Activated CD4-positive, alpha-beta T cell treated with anti-CD3 and anti-CD28 coated beads for 4 hours (primary cell): ENCODE results near the gene NRROS.
A peak's percentile ranks its signal among the peaks of the same experiment; 100 is the strongest.

Experiments
- DNase-seq, 2 donors: peaks; one replicate each; pipeline ENCODE4 v3.0.0-alpha.2; 2020

NRROS gene

GRCh38 chr3:196651819-196652218 lies 12.3 kb downstream of the NRROS start:
- DNase-seq: no peak

- DNase-seq: no peak
Observed at GRCh38 chr3:196652961-196653795, 13.7 kb downstream of the NRROS start.

GRCh38 chr3:196654006-196654734 lies 14.7 kb downstream of the NRROS start:
- no peak for DNase-seq

DNA sequence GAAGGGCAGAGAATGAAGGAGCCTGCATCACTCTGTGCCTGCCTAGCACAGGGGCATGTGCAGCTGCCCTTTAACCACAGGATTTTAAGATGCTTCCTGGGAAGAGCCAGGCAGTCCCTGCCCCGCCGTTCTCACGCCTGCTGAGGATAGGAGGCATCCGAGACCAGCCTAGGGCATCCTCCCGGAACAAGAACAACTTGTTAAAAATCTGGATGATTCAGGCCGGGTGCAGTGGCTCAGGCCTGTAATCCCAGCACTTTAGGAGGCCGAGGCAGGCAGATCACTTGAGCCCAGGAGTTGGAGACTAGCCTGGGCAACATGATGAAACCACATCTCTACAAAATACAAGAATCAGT lies 15.2 kb downstream of the NRROS start:
- no peak for DNase-seq

- no peak for DNase-seq
Observed at GRCh38 chr3:196655496-196655895, 16.0 kb downstream of the NRROS start.

DNA sequence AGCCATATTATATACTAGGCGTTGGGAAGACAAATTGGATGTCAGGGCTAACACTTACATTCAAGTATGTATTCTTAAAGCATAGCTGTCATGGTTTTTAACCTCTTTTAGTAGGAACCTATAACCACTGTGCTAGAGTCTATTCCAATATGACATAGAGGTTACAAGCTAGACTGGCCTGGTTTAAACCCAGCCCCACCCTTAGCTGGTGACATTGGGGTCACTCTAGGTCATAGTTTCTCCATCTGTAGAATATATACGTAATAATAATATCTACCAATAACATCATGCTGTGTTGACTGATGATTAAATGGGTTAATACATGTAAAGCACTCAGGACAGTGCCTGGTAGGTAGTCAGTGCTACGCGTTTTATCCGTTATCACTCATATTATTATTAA lies 16.7 kb downstream of the NRROS start:
- no peak for DNase-seq

GRCh38 chr3:196659901-196660351 lies 20.4 kb downstream of the NRROS start:
- DNase-seq: no peak

DNA sequence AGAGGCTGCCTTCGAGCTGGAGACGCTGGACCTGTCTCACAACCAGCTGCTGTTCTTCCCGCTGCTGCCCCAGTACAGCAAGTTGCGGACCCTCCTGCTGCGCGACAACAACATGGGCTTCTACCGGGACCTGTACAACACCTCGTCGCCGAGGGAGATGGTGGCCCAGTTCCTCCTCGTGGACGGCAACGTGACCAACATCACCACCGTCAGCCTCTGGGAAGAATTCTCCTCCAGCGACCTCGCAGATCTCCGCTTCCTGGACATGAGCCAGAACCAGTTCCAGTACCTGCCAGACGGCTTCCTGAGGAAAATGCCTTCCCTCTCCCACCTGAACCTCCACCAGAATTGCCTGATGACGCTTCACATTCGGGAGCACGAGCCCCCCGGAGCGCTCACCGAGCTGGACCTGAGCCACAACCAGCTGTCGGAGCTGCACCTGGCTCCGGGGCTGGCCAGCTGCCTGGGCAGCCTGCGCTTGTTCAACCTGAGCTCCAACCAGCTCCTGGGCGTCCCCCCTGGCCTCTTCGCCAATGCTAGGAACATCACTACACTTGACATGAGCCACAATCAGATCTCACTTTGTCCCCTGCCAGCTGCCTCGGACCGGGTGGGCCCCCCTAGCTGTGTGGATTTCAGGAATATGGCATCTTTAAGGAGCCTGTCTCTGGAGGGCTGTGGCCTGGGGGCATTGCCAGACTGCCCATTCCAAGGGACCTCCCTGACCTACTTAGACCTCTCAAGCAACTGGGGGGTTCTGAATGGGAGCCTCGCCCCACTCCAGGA lies 21.1 kb downstream of the NRROS start:
- DNase-seq: no peak

DNA sequence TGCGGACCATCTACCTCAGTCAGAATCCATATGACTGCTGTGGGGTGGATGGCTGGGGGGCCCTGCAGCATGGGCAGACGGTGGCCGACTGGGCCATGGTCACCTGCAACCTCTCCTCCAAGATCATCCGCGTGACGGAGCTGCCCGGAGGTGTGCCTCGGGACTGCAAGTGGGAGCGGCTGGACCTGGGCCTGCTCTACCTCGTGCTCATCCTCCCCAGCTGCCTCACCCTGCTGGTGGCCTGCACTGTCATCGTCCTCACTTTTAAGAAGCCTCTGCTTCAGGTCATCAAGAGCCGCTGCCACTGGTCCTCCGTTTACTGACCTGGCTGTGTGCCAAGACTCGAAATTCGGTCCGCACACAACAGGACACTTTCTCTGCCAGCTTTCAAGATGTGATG lies 21.9 kb downstream of the NRROS start:
- no peak for DNase-seq

GRCh38 chr3:196662033-196662432 lies 22.5 kb downstream of the NRROS start:
- DNase-seq: no peak

DNA sequence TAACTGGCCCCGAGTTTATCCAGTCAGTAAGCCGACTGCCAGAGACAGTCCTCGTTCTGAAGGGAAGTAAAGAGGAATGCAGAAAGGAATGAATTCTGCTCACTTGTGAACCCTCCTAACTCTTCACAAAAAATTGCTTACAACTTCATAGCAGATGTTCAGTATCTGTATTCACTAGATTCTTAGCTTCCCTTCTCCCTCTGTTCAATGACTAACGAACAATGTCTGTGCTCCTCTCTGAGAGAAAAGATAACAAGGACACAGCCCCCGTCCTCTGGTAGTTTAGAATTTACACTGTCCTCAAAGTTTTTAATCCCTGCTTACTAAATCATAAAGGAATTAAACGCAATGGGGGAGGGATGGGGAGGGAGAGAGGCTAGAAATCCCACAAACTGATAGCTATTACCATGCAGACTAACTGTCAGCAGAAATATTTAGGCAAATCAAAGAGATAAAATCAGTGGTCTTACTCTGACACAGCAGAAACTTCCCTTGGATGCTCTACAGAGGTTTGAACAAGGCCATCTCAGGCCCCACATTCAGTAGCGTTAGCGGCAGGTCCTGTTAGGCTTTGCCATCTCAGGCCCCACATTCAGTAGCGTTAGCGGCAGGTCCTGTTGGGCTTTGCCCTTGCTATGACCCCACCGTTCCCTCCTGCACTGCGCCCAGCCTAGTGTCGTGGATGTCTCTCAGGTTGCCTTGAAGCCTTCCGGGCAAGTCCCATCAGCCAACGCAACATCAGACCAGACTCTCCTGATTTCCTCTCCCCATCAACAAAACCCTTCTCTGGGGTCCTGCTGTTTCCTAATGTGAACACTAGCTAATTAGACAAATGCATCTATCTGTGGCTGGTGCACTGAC lies 23.4 kb downstream of the NRROS start:
- DNase-seq: no peak

DNA sequence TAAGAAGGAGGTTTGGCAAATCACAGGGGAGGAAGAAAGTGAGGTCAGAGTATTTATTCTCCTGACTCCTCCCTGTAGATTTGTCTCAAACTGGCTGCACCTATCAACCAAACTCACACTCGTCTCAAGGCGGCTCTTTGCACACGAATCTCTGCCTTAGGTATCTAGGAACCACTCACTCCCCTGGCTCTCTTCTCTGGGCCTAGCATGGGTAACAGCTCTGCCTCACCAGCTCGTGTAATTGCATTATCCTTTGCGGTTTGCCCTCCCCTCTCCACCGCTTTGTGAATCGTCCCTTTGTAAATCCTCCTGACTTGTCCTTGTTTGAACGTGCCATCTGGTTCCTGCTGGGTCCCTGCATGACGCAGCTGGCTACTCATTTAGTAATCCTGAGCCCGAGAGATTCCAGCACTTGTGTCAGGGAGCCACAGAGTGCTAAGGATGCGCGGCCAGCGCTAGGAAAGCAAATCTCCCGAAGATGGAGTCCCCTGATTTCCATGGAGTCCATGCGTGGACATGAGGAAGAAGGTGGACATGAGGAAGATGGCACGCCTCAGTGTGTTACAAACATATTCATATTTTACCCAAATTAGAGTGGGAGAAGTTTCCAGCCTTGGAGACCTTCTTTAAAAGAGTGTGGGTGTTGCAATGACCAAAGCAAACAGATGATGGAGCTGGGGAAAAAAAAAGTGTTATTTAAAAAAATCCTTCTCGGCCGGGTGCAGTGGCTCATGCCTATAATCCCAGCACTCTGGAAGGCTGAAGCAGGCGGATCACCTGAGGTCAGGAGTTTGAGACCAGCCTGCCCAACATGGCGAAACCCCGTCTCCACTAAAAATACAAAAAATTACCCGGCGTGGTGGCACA lies 26.7 kb downstream of the NRROS start:
- DNase-seq: no peak

DNA sequence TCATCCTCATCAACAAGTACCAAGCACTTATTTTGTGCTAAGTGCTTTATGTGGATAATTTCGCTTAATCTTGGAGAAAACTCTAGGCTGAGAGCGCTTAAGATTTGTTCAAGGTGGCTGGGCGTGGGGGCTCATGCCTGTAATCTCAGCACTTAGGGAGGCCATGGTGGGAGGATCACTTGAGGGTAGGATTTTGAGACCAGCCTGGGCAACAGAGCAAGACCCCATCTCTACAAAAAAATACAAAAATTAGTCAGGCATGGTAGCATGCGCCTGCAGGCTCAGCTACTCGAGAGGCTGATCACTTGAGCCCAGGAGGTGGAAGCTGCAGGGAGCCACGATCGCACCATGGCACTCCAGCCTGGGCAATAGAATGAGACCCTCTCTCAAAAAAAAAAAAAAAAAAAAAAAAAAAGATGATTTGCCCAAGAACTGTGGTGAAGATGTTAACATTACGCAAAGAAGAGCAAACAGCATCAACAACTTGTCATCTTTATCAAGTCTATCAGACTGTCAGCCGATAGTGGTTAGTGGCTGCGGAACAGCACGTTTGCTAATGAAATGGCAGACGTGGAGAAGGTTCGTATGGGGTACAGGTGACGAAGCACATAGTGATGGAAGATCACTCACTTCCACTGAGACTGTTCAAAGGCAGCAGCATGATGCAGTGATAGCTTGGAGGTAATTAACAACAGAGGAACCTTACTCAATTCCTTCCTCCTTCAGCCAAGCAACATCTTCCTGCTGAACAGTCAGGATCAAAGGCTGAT lies 27.7 kb downstream of the NRROS start:
- DNase-seq: no peak

- no peak for DNase-seq
Observed at GRCh38 chr3:196670339-196670738, 30.8 kb downstream of the NRROS start.

DNA sequence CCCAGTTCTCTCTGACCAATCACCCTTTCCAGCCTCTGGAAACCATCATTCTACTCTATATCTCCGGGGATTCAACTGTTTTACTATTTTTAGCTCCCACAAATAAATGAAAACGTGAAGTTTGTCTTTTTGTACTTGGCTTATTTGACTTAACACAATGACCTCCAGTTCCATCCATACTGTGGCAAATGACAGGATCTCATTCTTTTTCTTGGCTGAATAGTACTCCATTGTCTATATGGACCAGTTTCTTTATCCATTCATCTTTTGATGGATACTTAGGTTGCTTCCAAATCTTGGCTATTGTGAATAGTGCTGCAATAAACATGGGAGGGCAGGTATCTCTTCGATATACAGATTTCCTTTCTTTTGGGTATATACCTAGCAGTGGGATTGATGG lies 34.1 kb downstream of the NRROS start:
- DNase-seq: no peak

DNA sequence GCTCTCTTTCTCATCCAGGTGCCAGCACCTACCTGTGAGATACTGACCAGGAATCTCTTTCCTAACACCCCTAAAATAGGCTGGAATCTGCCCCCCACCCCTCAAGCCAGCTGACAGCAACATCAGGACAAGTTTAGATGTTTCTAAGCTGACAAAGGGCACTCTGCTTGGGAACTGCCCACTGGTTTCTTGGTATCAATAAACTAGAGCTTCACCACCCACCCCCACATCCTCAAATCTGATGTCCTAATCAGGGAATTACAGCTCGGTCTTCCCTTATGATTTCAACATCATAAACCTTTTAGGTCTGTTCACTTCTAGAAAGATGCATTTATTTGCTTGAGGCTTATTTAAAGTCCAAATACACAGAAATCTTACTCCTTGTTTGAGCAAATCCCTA lies 37.9 kb downstream of the NRROS start:
- no peak for DNase-seq

GRCh38 chr3:196677931-196678330 lies 38.4 kb downstream of the NRROS start:
- DNase-seq: no peak

DNA sequence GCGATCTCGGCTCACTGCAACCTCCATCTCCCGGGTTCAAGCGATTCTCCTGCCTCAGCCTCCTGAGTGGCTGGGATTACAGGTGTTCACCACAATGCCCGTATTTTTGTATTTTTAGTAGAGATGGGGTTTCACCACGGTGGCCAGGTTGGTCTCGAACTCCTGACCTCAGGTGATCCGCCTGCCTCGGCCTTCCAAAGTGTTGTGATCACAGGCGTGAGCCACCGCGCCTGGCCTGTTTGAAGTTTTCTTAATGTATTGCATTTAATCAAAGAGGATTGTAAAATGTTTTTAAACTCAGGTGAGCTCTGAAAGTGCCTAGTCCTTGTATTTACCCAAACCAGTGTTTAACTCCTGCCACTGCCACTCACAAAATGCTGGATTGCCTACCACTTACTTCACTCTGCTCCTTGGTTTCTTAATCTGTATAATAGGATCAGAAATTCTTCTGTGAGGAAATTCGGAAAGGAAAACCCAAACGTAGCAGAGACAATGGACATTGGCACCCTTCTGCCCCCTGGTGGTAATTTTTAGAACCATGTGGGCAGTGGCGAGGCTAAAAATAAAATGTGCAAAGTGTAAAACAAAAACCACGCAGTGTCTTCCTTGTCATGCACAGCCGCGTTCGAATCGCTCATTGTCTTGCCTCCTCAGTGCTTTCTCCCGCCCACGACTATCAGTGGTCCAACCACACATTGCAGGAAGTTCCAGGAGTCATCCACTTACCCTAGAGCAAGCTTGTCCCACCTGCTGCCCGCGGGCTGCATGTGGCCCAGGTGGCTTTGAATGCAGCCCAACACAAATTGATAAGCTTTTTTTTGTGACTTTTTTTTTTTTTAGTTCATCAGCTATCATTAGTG lies 45.3 kb downstream of the NRROS start:
- DNase-seq: peak; percentile 56 to 72

GRCh38 chr3:196686436-196686835 lies 46.9 kb downstream of the NRROS start:
- DNase-seq: no peak

DNA sequence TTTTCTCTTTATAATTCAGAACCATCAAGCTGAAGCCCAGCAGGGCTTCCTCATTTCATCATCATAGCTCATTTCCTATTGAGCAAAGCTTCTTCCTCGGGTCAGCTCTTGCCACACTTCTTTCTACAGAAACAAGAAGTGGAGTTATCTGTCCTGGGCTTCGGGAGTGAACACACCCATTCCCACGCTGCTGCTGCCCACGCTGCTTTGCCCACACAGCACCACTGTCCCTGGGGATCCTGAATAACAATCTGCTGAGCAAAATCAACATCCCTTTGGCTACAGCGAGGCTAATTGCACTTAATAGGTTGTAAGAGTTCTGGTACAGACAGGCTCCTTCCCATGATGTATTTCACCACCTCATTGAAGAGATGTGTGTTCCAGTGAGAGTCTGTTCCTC lies 48.9 kb downstream of the NRROS start:
- DNase-seq: no peak
